IPS-15b (cell line): ENCODE results near the gene AKR1C2.
"Not testable (repeated sequence)": the region's sequence is repeated elsewhere in the genome, so short reads cannot be mapped to it uniquely, and the experiment has no call there.

ENCODE experiments used
- H3K27me3 ChIP-seq: one replicate; pipeline ENCODE4 v1.6.1; 2013; ENCODE audit warnings: low read length; ENCODE audit not compliant: control insufficient read depth, insufficient read depth
- H3K36me3 ChIP-seq: one replicate; pipeline ENCODE4 v1.6.1; 2013; ENCODE audit warnings: low read length; ENCODE audit not compliant: control insufficient read depth, insufficient read depth
- H3K4me1 ChIP-seq: one replicate; pipeline ENCODE4 v1.6.1; 2013; ENCODE audit warnings: mild to moderate bottlenecking, low read length; ENCODE audit not compliant: control insufficient read depth, insufficient read depth
- H3K4me3 ChIP-seq: one replicate; pipeline ENCODE4 v1.5.1; 2013; ENCODE audit warnings: low read depth, low read length
- H3K9ac ChIP-seq: one replicate; pipeline ENCODE4 v1.6.1; 2013; ENCODE audit warnings: low read depth, mild to moderate bottlenecking, low read length
- H3K9me3 ChIP-seq: one replicate; pipeline ENCODE4 v1.6.1; 2013; ENCODE audit warnings: mild to moderate bottlenecking, low read length; ENCODE audit not compliant: control insufficient read depth, insufficient read depth

Gene AKR1C2

GRCh38 chr10:4962876-4963814 lies 40.5 kb downstream of the AKR1C2 start, which contains the start of gene AKR1C1:
TSS of gene AKR1C1 (plus strand) at chr10:4963415. CDS start at chr10:4963445, 30 bp downstream.
- not testable (repeated sequence) for H3K36me3 ChIP-seq, H3K27me3 ChIP-seq, H3K9ac ChIP-seq, H3K9me3 ChIP-seq, H3K4me1 ChIP-seq, H3K4me3 ChIP-seq

GRCh38 chr10:4962308-4962707 lies 41.3 kb downstream of the AKR1C2 start:
- not testable (repeated sequence) for H3K36me3 ChIP-seq, H3K9me3 ChIP-seq, H3K9ac ChIP-seq, H3K4me3 ChIP-seq, H3K27me3 ChIP-seq, H3K4me1 ChIP-seq

- not testable (repeated sequence) for H3K9me3 ChIP-seq, H3K36me3 ChIP-seq, H3K27me3 ChIP-seq, H3K4me1 ChIP-seq, H3K4me3 ChIP-seq, H3K9ac ChIP-seq
Observed at GRCh38 chr10:4961558-4961957, 42.1 kb downstream of the AKR1C2 start.

GRCh38 chr10:4956955-4957645 lies 46.6 kb downstream of the AKR1C2 start:
- not testable (repeated sequence) for H3K9me3 ChIP-seq, H3K4me3 ChIP-seq, H3K27me3 ChIP-seq, H3K9ac ChIP-seq, H3K4me1 ChIP-seq, H3K36me3 ChIP-seq

- not testable (repeated sequence) for H3K4me3 ChIP-seq, H3K36me3 ChIP-seq, H3K9ac ChIP-seq, H3K4me1 ChIP-seq, H3K27me3 ChIP-seq, H3K9me3 ChIP-seq
Observed at GRCh38 chr10:4956088-4956487, 47.6 kb downstream of the AKR1C2 start.

GRCh38 chr10:4953405-4953804 lies 50.3 kb downstream of the AKR1C2 start:
- H3K4me3 ChIP-seq, result no peak overlapping the region
- H3K9me3 ChIP-seq, result no peaks in the 10 kb centered on the region
- no peaks in the 10 kb centered on the region for H3K4me1 ChIP-seq
- no peak overlapping the region for H3K9ac ChIP-seq
- no peaks in the 10 kb centered on the region for H3K36me3 ChIP-seq
- no peaks in the 10 kb centered on the region for H3K27me3 ChIP-seq

GRCh38 chr10:4951512-4952162 lies 52.0 kb downstream of the AKR1C2 start:
- H3K9ac ChIP-seq, H3K4me3 ChIP-seq, H3K9me3 ChIP-seq, H3K4me1 ChIP-seq, H3K36me3 ChIP-seq, H3K27me3 ChIP-seq: not testable (repeated sequence)

- Histone ChIP-seq H3K4me1 (peaks cover 14% of the 10 kb centered on the region), H3K4me3 (no peak overlapping the region), H3K36me3 (no peaks in the 10 kb centered on the region), H3K9me3 (no peaks in the 10 kb centered on the region), H3K9ac (no peak overlapping the region), H3K27me3 (no peaks in the 10 kb centered on the region)
Observed at GRCh38 chr10:4947635-4948596, 55.7 kb downstream of the AKR1C2 start.

- H3K27me3 ChIP-seq, result no peaks in the 10 kb centered on the region
- no peak overlapping the region for H3K4me3 ChIP-seq
- peaks cover 14% of the 10 kb centered on the region for H3K4me1 ChIP-seq
- no peaks in the 10 kb centered on the region for H3K36me3 ChIP-seq
- H3K9ac ChIP-seq, result no peak overlapping the region
- no peaks in the 10 kb centered on the region for H3K9me3 ChIP-seq
Observed at GRCh38 chr10:4947039-4947634, 56.5 kb downstream of the AKR1C2 start.

GRCh38 chr10:4945766-4946717 lies 57.6 kb downstream of the AKR1C2 start:
- Histone ChIP-seq H3K4me3 (no peak overlapping the region), H3K9ac (no peak overlapping the region), H3K27me3 (no peaks in the 10 kb centered on the region), H3K4me1 (peaks cover 14% of the 10 kb centered on the region), H3K9me3 (no peaks in the 10 kb centered on the region), H3K36me3 (no peaks in the 10 kb centered on the region)
